ENCODE data around the gene USP37.

DNA sequence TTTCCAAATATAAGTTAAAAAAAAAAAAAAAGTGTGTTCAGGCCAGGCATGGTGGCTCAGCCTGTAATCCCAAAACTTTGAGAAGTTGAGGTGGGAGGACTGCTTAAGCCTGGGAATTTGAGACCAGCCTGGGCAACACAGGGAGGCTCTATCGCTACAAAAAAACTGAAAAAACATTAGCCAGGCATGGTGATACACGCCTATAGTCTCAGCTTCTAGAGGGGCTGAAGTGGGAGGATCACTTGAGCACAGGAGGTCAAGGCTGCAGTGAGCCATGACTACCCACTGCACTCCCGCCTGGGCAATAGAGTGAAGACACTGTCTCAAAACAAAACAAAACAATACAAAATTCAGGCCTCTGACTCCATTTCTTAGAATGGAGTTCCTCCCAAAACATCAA is 9.2 kb downstream of the USP37 start:
- TF ChIP-seq, protein P1, sequence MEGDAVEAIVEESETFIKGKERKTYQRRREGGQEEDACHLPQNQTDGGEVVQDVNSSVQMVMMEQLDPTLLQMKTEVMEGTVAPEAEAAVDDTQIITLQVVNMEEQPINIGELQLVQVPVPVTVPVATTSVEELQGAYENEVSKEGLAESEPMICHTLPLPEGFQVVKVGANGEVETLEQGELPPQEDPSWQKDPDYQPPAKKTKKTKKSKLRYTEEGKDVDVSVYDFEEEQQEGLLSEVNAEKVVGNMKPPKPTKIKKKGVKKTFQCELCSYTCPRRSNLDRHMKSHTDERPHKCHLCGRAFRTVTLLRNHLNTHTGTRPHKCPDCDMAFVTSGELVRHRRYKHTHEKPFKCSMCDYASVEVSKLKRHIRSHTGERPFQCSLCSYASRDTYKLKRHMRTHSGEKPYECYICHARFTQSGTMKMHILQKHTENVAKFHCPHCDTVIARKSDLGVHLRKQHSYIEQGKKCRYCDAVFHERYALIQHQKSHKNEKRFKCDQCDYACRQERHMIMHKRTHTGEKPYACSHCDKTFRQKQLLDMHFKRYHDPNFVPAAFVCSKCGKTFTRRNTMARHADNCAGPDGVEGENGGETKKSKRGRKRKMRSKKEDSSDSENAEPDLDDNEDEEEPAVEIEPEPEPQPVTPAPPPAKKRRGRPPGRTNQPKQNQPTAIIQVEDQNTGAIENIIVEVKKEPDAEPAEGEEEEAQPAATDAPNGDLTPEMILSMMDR (IDR thresholded peaks at IDR 0.05), result no peak
- no peak for TF ChIP-seq POLR2AphosphoS5 (IDR thresholded peaks at IDR 0.05)
- no peak for TF ChIP-seq EP300 (IDR thresholded peaks at IDR 0.05)
- no peak for TF ChIP-seq POLR2A (IDR thresholded peaks at IDR 0.05; ENCODE audit: low read depth)

All from esophagus muscularis mucosa (tissue), 4 donors.